Measurements from ENCODE around the gene VSTM4.

DNA sequence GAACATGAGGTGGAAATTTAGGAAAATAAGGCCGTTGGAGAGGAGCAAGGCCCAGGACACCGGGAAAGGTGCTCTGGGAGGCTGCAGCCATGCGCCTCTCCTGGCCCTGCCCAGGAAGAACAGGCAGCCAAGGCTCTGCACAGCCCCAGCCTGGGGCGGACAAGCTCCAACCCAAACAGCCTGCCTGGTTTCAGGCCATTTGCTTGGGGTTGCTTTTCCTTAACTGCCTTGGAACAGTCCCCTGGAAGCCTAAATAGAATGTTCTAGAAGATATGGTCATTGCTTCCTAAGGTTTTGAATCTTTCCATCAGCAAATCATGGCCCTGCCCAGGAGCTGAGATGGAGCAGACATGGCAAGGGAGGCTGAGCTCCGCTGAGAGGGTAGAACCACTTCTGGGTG, 11.0 kb downstream of the VSTM4 start:
- TF ChIP-seq CTCF (conservative IDR thresholded peaks at IDR 0.05; ENCODE audit: low read length) (no peak), EZH2phosphoT487 (IDR thresholded peaks at IDR 0.05; ENCODE audit: borderline replicate concordance, low read depth, low read length) (no peak)
